HG02884 (cell line): Measurements from ENCODE around the gene PDE2A.
A peak's percentile ranks its signal among the peaks of the same experiment; 100 is the strongest.

Experiments used
- ATAC-seq: cut with Tn5 transposase; IDR thresholded peaks from one replicate; pipeline ENCODE4 v1.9.1; 2021; ENCODE audit warnings: mild to moderate bottlenecking, moderate library complexity; ENCODE audit not compliant: unreplicated experiment

The PDE2A gene

DNA sequence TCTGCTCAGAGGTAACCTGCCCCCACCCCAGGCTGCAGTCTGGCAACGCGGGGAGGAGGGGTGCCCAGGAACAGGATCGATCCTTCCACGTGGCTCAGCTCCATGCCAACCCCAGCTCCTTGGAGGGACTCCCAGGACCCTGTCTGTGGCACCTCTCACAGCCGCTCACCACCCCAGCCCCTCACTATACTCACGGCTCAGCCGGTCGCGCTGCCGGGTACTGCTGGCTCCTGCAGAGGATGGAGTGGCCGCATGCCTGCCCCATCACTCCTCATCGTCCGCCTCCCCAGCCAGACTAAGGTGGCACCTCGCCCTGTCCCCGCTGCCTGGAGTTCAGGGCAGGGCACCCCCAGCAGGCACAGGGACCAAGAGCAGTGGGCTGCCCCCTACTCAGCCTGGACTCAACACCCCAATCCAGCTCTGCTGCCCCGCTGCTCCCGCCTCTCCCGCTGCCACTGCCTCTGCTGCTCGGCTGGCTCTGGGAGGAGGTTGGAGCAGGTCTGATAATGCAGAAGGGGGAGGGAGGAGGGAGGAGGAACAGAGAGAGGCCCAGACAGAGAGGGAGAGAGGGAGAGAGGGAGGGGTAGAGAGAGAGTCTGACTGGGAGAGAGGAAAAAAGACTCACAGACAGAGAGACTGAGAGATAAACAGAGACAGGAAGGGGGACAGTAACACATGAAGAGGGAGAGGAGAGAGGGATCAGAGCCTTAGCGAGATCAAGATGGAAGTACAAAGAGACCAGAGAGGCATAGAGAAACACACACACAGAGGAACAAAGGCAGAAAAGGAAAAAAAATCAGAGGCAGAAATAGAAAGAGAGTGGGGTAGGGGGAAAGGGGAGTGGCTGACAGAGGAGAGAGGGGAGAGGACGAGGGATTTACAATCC lies at the start of gene PDE2A:
Gene PDE2A (minus strand): TSS at position 480 of the 886 bp plus-strand sequence. CDS start 215 bp downstream, at position 265.
- no peak for ATAC-seq

DNA sequence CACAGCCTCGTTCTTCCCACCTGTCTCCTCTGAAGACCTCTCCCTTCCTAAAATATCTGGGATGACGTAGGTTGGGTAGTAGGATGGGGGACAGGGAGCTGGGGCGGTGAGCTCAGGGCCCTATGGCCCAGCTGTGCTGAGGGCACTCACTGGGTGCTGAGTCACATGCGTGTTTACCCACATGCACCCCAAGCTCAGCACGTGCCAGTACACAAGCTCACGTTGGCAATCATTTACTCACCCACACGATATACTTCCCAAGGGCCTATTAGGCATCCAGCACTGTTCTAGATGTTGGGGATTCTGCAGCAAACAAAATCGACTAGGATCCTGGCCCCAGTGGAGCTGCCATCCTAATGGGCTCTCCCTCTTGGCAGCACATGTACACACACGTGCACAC lies 49.3 kb upstream of the PDE2A start:
- no peak for ATAC-seq

DNA sequence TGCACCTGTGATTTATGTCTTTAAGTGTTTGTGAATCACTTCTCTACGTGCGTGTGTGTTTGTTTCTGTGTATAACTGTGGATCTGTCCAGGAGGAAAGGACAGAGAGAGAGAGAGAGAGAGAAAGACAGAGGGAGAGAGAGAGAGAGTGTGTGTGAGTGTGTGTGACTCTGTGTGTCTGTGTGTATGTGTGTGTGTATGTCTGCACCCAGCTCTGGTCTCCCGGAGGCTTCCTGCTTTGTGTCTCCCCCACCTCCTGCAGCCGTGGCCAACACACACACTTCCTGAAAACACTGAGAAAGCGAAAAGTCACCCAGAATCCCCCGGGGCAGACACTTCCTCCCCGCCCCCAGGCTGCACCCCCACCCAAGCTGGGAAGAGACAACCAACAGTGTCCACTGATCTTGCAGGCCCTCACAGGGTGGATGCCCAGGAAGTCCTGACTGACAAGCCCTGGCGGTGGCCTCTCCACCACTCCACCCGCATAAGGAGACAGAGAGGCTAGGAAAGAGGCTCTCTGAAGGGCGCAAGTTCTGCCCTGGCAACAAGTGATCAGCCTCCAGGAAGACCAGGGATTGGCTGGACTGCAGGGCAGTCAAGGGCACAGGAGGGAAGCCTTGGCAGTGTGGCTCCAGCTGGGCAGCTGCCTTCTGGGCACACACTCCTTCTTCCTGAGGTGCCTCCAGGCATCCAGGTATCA lies 48.0 kb upstream of the PDE2A start:
- peak; percentile 66 for ATAC-seq

DNA sequence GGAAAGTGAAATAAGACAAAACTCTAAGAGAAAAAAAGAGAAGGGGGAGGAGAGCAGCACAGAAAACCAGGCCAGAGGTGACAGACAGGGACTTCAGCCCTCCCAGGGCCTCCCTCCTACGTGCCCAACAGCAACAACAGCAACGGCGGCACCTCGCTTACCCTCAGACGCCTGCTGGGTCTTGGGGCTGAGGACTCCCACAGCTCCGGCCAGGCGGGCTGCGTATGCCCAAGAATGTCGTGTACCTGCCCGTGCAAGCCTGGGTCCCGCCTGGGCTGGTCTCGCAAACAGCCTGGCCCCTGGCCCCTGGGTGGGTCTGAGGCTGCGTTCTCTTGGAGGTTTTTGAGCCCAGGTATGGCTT lies 47.4 kb upstream of the PDE2A start:
- ATAC-seq: no peak

DNA sequence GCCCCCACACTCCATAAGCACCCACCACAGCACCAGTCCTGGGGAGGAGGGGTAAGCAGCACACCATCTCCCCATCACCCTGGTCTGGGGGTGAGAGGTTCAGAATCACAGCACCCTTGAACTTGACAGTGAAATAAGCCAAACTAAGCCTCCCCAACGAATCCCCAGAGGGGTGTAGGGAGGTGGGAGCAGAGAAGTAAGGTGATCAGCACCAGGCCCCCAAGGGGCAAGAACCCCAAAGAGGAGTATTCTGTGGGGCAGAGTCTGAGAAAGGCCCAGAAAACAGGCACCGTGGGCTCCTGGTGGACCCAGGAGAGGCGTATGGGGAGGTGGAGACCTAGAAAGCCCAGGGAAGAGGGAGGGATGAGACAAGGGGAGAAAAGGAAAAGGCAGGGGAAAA lies 47.1 kb upstream of the PDE2A start:
- ATAC-seq: no peak

DNA sequence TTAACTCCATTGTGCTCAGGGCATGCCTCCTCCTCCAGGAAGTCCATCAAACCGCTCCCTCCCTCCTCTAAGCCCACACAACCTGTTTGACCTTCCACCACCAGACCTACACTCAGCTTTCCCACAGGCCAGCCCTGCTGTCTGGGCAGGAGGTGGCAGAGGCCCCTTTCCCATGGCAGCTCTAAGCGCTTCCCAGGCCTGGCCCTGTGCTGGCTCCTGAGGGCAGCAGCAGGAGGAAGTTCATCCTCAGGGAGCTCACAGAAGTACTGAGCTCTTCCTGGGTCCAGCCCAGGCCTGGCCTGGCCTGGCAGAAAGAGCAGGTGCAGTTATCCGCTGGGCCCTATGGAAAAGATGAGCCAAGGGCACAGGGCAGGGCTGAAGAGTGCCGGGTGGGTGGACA lies 46.6 kb upstream of the PDE2A start:
- ATAC-seq: no peak

DNA sequence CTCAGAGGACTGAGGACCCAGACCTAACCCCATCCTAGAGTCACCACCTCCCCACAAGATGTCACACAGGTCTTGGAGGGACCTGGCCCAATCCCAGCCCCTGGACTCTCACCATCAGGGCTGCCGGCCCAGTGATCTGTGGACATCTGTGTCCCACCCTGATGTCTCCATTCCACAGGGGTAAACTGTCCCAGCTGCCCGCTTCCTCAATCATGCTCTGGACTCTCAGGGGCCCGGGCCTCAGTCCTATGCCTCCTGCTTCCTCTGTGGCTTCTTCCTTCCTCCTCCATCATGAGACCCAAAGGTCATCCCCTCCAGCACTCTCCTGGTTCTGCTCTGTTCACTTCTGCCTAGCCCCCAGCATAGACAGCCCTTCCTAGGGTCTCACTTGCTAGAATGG lies 45.8 kb upstream of the PDE2A start:
- ATAC-seq: no peak

DNA sequence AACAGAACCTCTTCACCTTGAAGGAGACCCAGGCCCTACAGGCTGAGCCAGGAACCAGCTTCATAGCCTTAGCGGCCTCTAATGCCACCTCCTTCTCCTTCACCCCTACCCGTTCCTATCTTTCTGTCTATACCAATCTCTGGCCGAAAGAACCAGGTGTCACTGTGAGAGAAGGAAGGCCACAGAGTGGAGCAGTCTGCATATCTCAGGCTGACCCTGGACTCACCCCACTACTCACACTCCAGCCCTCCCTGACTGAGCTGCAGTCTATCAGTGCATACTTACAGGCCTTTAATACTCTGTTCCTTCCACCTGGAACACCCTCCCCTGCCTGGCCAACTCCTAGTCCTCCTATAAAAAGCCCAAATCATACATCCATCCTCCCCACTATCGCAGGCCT lies 45.3 kb upstream of the PDE2A start:
- ATAC-seq: no peak

DNA sequence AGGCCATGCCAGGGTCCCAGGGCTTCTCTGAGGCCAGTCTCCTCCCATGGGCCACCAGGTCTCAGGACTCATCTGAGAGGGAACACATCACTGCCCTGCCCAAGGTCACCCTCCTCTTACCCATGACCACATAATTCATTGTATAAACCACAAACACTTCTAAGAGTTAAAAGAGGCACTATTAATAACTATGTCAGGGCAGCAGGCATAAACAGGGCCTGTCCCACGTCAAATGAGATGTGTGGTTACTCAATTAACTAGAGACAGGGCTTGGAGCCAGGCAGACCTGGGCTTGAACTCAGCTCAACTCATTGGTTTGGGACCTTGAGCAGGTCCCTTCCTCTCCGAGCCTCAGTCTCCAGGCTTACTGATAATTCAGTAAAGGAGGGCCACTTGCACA lies 44.9 kb upstream of the PDE2A start:
- ATAC-seq: no peak

DNA sequence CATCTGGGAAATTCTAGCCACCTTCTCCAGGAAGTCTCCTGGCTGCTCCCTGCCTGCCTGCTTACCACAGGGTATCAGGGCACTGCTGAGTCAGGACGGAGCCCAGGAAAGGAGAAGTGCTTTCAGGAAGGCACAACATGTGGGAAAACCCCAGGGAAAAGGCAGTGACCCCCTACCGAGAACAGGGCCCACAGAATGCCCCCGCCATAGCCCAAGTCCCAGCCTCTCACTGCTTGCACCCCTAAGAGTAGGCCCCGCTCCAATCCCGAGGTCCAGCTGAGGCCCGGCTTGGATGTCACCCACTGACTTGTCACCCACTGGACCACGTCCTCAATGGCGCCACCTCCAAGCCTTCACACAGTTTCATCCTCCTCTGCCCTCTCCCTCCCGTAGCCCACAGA lies 43.9 kb upstream of the PDE2A start:
- ATAC-seq: no peak

DNA sequence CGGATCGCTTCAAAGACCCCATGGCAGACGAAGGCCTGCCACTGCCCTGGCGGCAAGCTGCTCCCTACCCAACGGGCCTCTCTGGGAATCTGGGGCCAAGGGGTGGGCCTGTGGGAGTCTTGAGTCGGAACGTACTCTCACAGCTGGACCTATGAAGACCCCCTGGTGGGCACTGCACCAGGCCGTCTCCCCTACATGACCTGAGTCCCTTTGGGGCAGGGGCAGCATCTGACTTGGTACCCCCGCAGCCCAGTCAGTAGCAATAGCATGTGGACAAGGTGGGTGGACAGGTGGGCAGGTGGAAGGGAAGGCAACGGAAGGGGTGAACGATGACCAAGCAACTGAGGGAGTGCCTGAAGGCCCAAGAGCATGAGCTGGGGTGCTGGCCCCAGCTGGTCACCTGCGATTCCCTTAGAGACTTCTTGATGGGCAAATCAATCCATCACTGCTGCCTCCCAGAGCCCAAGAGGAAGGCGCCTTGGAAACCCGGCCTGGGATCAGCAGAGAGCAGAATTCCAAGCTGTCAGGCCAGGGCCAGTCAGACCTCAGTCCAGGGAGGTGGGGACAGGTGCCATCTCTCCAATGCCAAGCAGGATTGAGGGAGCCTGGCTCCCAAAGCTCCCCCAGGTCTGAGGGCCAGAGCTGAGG lies 42.7 kb upstream of the PDE2A start:
- no peak for ATAC-seq

DNA sequence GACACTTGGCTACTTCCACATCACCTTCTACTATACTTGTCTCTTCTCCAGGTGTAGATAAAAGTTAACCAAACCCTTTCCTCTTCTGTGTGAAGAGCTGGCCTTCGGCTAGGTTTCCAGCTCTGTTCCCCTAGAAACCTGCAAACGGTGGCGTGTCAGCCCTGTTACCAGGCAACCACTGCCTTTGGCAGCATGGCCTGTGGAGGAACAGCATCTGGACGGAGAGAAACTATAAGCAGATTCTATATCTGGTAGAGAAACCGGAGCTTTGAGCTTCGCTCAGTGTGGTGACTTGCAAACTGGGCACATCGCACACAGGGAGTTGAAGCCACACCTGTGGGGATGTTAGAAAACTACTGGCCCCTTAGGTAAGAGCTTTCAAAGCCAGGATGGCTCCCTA lies 42.1 kb upstream of the PDE2A start:
- no peak for ATAC-seq

DNA sequence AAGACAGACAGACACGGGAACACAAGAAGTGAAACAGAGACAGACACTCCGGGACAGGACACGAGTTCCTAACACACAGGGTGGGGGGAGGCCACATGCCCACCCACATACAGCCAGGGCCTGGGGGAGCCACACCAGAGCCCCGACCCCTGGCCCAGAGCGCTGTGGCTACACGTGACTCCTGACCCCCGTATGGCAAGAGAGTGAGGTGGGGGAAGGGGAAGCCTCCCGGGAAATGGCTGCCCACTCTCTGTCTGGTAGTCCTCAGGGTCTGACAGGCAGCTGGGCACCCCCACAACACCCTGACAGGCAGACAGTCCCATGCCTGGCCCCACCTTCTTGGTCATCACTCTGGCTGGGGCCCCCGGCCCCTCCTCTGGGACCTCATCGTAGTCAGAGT lies 38.6 kb upstream of the PDE2A start:
- no peak for ATAC-seq

DNA sequence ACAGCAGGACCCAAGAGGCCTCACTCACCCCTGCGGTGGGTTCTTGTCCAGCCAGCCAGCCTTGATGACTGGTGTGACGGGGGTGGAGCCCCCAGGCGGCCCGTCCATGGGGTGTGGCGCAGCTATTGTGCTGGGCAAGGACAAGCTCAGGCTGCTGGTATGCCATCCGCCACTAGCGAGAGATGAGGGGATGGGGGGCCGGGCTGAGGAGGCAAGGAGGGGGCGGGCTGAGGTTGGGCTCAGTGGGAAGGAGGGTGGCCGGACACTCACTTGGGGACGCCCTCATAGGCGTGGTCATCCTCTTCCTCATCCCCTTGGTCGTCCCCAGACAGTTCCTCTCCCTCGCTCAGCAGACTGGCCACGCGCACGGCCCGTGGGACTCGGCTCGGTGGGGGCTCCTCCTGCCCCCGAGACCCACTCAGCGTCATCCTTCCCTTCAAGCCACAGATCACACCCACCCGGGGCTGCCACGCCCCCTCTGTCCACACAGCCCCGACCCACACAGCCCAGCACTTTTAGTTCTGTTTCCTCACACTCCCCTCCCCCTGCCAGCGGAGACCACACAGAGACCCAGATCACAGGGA lies 38.0 kb upstream of the PDE2A start:
- no peak for ATAC-seq

DNA sequence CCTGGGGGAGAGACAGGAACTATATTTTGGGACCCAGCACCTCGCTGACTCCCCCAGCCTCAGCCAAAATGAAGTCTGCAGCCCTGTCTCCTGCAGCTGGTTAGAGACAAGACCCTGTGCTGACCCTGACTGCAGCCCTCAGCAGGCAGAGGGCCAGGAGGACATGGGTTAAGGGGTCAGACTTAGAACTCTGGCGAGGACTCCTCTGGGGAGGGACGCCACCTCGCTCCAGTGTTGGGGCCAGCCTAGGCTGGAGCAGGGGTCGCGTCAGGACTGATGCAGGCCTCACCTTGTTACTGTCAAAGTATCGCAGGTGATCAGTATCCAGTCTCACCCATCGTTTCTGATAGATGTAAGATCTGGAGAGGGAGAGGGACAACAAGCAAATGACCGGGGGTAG lies 36.9 kb upstream of the PDE2A start:
- no peak for ATAC-seq

DNA sequence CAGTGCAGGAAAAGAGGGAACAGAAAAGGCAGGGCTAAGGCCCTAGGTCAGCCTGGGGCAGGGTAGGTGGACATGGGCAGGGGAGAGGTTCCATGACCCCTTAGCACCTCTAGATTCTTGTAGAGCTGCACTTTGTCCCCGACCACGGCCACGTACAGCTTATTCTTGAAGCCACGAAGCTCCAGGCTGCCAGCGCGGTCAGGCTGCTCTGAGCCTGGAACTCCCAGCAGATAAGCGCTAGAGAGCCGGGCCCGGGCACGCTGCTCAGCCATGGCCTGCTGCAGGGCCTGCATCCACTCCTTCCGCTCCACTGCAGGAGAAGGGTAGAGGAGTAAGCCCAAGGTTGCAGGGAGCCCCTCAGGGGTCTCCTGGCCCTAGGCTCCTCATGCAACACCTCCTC lies 36.1 kb upstream of the PDE2A start:
- ATAC-seq: no peak

DNA sequence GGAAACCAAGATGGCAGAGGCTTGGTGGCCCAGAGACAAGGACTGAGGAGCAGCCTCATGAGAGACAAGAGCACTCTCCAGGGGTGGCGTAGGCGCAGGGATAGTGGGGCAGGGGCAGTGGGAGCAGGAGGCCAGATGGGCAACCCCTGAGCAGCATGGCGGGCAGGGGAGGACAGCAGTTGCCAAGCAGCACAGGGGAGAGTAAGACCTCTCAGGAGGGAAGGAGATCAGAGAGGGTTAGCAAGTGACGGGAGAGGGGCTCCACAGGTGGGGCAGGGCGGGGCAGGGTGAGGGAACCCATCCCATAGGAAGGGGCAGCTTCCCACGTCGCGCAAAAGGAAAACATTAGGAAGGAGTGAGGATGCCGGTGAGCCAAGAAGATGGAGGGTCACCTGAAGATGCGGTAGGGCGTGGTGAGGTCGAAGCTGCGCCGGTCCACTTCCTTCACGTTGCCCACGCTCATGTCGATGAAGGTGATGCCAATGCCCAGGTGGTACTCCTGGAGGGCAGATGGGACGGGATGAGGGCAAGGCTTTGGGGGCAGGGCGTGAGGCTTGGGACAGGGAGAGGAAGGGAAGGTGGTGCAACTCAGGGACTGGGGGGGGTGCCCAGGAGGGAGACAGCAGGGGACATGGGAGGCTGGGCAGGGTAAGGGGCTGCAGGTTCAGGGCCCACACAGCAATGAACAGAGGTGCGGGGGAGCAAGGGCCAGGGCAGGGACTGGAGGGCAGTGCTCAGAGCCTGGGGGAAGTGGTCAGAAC lies 35.4 kb upstream of the PDE2A start:
- ATAC-seq: no peak

DNA sequence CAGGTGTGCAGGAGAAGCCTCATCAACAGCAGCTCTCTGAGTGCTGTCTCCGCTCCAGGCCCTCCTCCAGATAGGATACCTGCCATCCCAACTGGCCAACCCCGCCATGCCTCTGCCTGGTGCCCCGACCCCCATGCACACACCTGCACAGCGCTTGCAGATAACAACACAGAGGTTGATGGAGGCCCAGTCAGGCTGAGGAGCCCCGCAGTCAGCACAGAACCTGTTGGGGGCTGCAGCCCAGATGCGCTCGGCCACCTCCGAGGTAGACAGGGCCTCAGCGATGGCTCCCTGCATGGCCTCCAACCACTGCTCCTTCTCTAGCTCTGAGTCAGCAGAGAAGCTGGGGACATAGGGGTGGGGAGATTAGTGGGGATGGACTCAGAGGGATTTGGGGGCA lies 32.8 kb upstream of the PDE2A start:
- ATAC-seq: no peak

DNA sequence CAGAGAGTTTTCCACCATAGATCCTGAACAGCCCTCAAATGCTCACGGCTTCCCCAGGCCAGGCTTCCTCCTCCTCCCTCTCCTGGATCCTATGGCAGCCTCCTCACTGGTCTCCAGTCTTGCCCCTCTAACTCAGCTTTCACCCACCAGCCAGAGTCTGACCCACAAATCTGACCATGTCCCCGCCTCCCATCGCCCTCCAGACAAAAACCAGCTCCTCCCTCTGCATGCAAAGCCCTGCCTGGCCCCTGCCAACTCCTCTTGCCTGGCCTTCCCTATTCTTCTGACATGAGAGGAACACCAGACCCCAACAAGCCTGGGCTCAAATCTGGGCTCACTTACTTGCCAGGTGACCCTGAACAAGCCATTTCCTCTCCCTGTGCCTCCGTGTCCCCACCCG lies 32.4 kb upstream of the PDE2A start:
- ATAC-seq: no peak

DNA sequence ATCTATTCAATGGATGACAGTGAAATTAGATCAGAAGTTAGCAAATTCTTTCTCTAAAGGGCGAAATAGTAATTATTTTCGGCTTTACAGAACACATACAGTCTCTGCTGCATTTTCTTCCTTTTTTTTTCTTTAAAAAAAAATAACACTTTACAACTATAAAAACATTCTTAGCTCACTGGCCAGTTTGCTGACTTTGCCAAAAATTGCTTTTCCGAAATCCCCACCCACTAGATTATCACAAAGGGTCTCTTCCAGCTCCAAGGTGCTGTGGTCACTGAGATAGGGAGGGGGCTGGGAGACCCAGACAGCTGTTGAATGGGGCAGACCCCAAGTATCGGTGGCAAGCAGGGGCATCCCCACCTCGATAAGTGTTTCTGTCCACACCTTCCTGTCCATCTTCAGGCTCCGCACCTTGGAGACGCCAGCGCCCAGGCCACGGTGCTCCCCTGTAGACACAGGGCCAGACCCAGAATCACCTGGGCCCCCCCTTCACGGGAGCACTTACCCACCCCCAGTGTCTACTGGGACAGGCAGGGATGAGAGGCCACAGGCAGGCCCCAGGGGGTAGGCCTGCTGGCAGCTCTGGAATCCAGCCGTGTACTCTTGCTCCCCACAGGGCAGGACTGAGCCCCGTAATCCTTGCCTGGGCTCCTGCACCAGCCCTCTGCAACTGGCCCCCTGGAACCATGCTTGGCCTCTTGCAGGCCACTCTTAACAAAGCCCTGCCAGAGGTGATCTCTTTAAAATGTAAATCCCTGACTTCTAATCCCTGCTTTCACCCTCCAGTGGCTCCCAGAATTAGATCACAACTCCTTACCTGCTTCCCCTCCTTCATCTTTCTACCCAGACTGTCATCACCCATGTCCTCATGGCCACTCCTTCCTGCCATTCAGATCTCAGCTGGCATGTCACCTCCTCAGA lies 31.5 kb upstream of the PDE2A start:
- no peak for ATAC-seq
